ENCODE data around the gene BTBD9.
"Not testable (repeated sequence)": the region's sequence is repeated elsewhere in the genome, so short reads cannot be mapped to it uniquely, and the experiment has no call there.

The BTBD9 gene

GRCh38 chr6:38477680-38478260, 162.0 kb downstream of the BTBD9 start:
- DNase-seq, result no peak

- DNase-seq, result no peak
Observed at GRCh38 chr6:38476888-38477287, 162.8 kb downstream of the BTBD9 start.

GRCh38 chr6:38476141-38476540, 163.6 kb downstream of the BTBD9 start:
- no peak for DNase-seq

- no peak for DNase-seq
Observed at GRCh38 chr6:38470548-38470947, 169.2 kb downstream of the BTBD9 start.

GRCh38 chr6:38467566-38467965, 172.2 kb downstream of the BTBD9 start:
- no peak for DNase-seq

GRCh38 chr6:38460186-38460585, 179.5 kb downstream of the BTBD9 start:
- no peak for DNase-seq

GRCh38 chr6:38459291-38459690, 180.4 kb downstream of the BTBD9 start:
- DNase-seq, result no peak

GRCh38 chr6:38453861-38454260, 185.9 kb downstream of the BTBD9 start:
- DNase-seq, result no peak

- DNase-seq, result no peak
Observed at GRCh38 chr6:38452816-38453660, 186.7 kb downstream of the BTBD9 start.

- DNase-seq, result no peak
Observed at GRCh38 chr6:38450717-38451116, 189.0 kb downstream of the BTBD9 start.

- DNase-seq, result no peak
Observed at GRCh38 chr6:38445925-38446324, 193.8 kb downstream of the BTBD9 start.

GRCh38 chr6:38445336-38445735, 194.4 kb downstream of the BTBD9 start:
- no peak for DNase-seq

- no peak for DNase-seq
Observed at GRCh38 chr6:38443352-38444144, 196.2 kb downstream of the BTBD9 start.

GRCh38 chr6:38438097-38438496, 201.6 kb downstream of the BTBD9 start:
- DNase-seq, result no peak

- no peak for DNase-seq
Observed at GRCh38 chr6:38436726-38437465, 202.8 kb downstream of the BTBD9 start.

GRCh38 chr6:38435330-38435729, 204.4 kb downstream of the BTBD9 start:
- no peak for DNase-seq

GRCh38 chr6:38434051-38434450, 205.7 kb downstream of the BTBD9 start:
- no peak for DNase-seq

GRCh38 chr6:38432479-38432878, 207.2 kb downstream of the BTBD9 start:
- no peak for DNase-seq

- no peak for DNase-seq
Observed at GRCh38 chr6:38432079-38432478, 207.7 kb downstream of the BTBD9 start.

- DNase-seq, result no peak
Observed at GRCh38 chr6:38429546-38429945, 210.2 kb downstream of the BTBD9 start.

GRCh38 chr6:38427492-38428210, 212.1 kb downstream of the BTBD9 start:
- no peak for DNase-seq

- DNase-seq, result not testable (repeated sequence)
Observed at GRCh38 chr6:38425788-38426488, 213.8 kb downstream of the BTBD9 start.
